IMR-90 (cell line): ENCODE results near the gene NPTX1. TPM values are rescaled to one million over a fixed set of nuclear protein-coding genes. Genes with fewer than 3 reads are reported as not detected.

Experiments used
- ATAC-seq: fragments of 200-7000 bp; cut with Tn5 transposase; 2 replicates; pipeline ENCODE4 v1.9.1; 2020; ENCODE audit warnings: low read depth, mild to moderate bottlenecking, moderate library complexity
- BruUV-seq: library from RNA; stranded (reverse); fragments of 400-500 nt; replicated peaks from 2 replicates; lab custom pipeline; 2021; lab: Mats Ljungman, UMichigan
- CTCF ChIA-PET: fragments of 300-600 bp; formaldehyde crosslinking; extraction: SDS; loops from one replicate; lab custom pipeline; 2021; ENCODE audit warnings: antibody characterized with exemption; lab: Yijun Ruan, JAX
- POLR2A ChIA-PET: fragments of 300-600 bp; sonication (Branson Sonifier 250); formaldehyde crosslinking; loops from one replicate; lab custom pipeline; 2022; ENCODE audit warnings: antibody characterized with exemption; ENCODE audit not compliant: unreplicated experiment; lab: Charles Lee
- DNase-seq: peaks from one replicate; pipeline ENCODE4 v3.0.0; 2013
- H2AFZ ChIP-seq: replicated peaks from 2 replicates; pipeline ENCODE3; 2013; ENCODE audit warnings: low read length, mild to moderate bottlenecking; ENCODE audit not compliant: poor library complexity
- H2AK5ac ChIP-seq: 2 replicates; pipeline ENCODE4 v1.6.1; 2013; ENCODE audit warnings: low read depth, low read length, inconsistent platforms
- H2AK9ac ChIP-seq: replicated peaks from 2 replicates; pipeline ENCODE3; 2013; ENCODE audit warnings: mild to moderate bottlenecking, low read depth, low read length, moderate library complexity; ENCODE audit not compliant: poor library complexity
- H2BK120ac ChIP-seq: 2 replicates; pipeline ENCODE4 v1.6.1; 2013; ENCODE audit warnings: low read depth, low read length, inconsistent platforms
- H2BK15ac ChIP-seq: 3 replicates; pipeline ENCODE4 v1.6.1; 2013; ENCODE audit warnings: low read depth, low read length, inconsistent platforms
- H2BK20ac ChIP-seq: 2 replicates; pipeline ENCODE4 v1.6.1; 2013; ENCODE audit warnings: low read depth, mild to moderate bottlenecking, inconsistent platforms, low read length, moderate library complexity
- H2BK5ac ChIP-seq: 2 replicates; pipeline ENCODE4 v1.6.1; 2013; ENCODE audit warnings: mild to moderate bottlenecking, low read depth, low read length, inconsistent platforms; ENCODE audit not compliant: poor library complexity, severe bottlenecking
- H3K14ac ChIP-seq: replicated peaks from 2 replicates; pipeline ENCODE4 v1.6.1; 2013; ENCODE audit warnings: low read depth, low read length, inconsistent platforms
- H3K18ac ChIP-seq: 2 replicates; pipeline ENCODE4 v1.6.1; 2013; ENCODE audit warnings: low read depth, low read length, control low read depth
- H3K23ac ChIP-seq: 2 replicates; pipeline ENCODE4 v1.6.1; 2013; ENCODE audit warnings: low read depth, low read length, inconsistent platforms
- H3K27ac ChIP-seq: 2 replicates; pipeline ENCODE4 v1.5.1; 2013; ENCODE audit warnings: mild to moderate bottlenecking, control low read depth, low read length; ENCODE audit not compliant: insufficient read depth
- H3K27me3 ChIP-seq: 2 replicates; pipeline ENCODE4 v1.6.1; 2013; ENCODE audit warnings: low read length; ENCODE audit not compliant: control insufficient read depth, insufficient read depth
- H3K36me3 ChIP-seq: 2 replicates; pipeline ENCODE4 v1.6.1; 2013; ENCODE audit warnings: low read length, mixed read lengths; ENCODE audit not compliant: control insufficient read depth, insufficient read depth
- H3K4ac ChIP-seq: 2 replicates; pipeline ENCODE4 v1.6.1; 2013; ENCODE audit warnings: low read depth, low read length, inconsistent platforms
- H3K4me1 ChIP-seq: 2 replicates; pipeline ENCODE4 v1.6.1; 2013; ENCODE audit warnings: low read length, mixed read lengths; ENCODE audit not compliant: control insufficient read depth, insufficient read depth
- H3K4me2 ChIP-seq: 2 replicates; pipeline ENCODE4 v1.6.1; 2013; ENCODE audit warnings: low read depth, mild to moderate bottlenecking, control low read depth, low read length, moderate library complexity
- H3K4me3 ChIP-seq: 2 replicates; pipeline ENCODE4 v1.5.1; 2013; ENCODE audit warnings: low read depth, mild to moderate bottlenecking, control low read depth, low read length, moderate library complexity; ENCODE audit not compliant: insufficient read depth
- H3K56ac ChIP-seq: 2 replicates; pipeline ENCODE4 v1.6.1; 2013; ENCODE audit warnings: low read length, inconsistent platforms; ENCODE audit not compliant: insufficient read depth; ENCODE audit errors: extremely low read depth
- H3K79me1 ChIP-seq, 2 experiments: 2 replicates each; pipeline ENCODE4 v1.6.1; 2013; ENCODE audit warnings: low read length in 2 of 2, inconsistent platforms in 1 of 2, low read depth in 1 of 2
- H3K9ac ChIP-seq: 2 replicates; pipeline ENCODE4 v1.6.1; 2013; ENCODE audit warnings: low read depth, low read length, control low read depth
- H3K9me1 ChIP-seq: 2 replicates; pipeline ENCODE4 v1.6.1; 2013; ENCODE audit warnings: low read length, inconsistent platforms; ENCODE audit not compliant: insufficient read depth
- H3K9me3 ChIP-seq: 2 replicates; pipeline ENCODE4 v1.6.1; 2013; ENCODE audit warnings: low read length; ENCODE audit not compliant: control insufficient read depth, insufficient read depth
- H4K20me1 ChIP-seq: 2 replicates; pipeline ENCODE4 v1.6.1; 2013; ENCODE audit warnings: low read length, inconsistent platforms; ENCODE audit not compliant: insufficient read depth
- H4K5ac ChIP-seq: 2 replicates; pipeline ENCODE4 v1.6.1; 2013; ENCODE audit warnings: mild to moderate bottlenecking, low read depth, low read length, control low read depth
- H4K8ac ChIP-seq, 2 experiments: 2 replicates each; pipeline ENCODE4 v1.6.1; 2013; ENCODE audit warnings: low read depth in 2 of 2, low read length in 2 of 2, control low read depth in 1 of 2, inconsistent platforms in 1 of 2
- H4K91ac ChIP-seq: 2 replicates; pipeline ENCODE4 v1.6.1; 2013; ENCODE audit warnings: low read depth, low read length, inconsistent platforms; ENCODE audit not compliant: insufficient read depth
- BHLHE40 ChIP-seq: fragments of 150-350 bp; IDR thresholded peaks from 2 replicates; pipeline ENCODE4 v1.6.1; 2016; ENCODE audit warnings: mild to moderate bottlenecking, low read depth, low read length
- CEBPB ChIP-seq: IDR thresholded peaks from 2 replicates; pipeline ENCODE4 v1.6.1; 2012; ENCODE audit warnings: low read depth, low read length, improper control_type of control experiment
- CHD1 ChIP-seq: IDR thresholded peaks from 2 replicates; pipeline ENCODE4 v1.6.1; 2012; ENCODE audit warnings: low read depth, low read length, improper control_type of control experiment
- CTCF ChIP-seq: conservative IDR thresholded peaks from 2 replicates; pipeline ENCODE4 v1.5.1; 2012; ENCODE audit warnings: mild to moderate bottlenecking, low read depth, low read length, improper control_type of control experiment
- ELK1 ChIP-seq: fragments of 150-350 bp; IDR thresholded peaks from 2 replicates; pipeline ENCODE4 v1.6.1; 2016; ENCODE audit warnings: low read depth, mild to moderate bottlenecking, low read length, moderate library complexity, borderline replicate concordance
- FOS ChIP-seq: fragments of 150-350 bp; IDR thresholded peaks from 2 replicates; pipeline ENCODE4 v1.6.1; 2016; ENCODE audit warnings: low read depth, low read length
- MAFK ChIP-seq: IDR thresholded peaks from 2 replicates; pipeline ENCODE4 v1.6.1; 2012; ENCODE audit warnings: low read depth, low read length, improper control_type of control experiment
- MAZ ChIP-seq: IDR thresholded peaks from 2 replicates; pipeline ENCODE4 v1.6.1; 2012; ENCODE audit warnings: low read depth, mild to moderate bottlenecking, low read length, improper control_type of control experiment, moderate library complexity, borderline replicate concordance
- MXI1 ChIP-seq: IDR thresholded peaks from 2 replicates; pipeline ENCODE4 v1.6.1; 2012; ENCODE audit warnings: low read depth, mild to moderate bottlenecking, low read length, moderate library complexity, borderline replicate concordance
- NFE2L2 ChIP-seq: fragments of 150-350 bp; IDR thresholded peaks from 2 replicates; pipeline ENCODE4 v1.6.1; 2016; ENCODE audit warnings: low read depth, mild to moderate bottlenecking, low read length
- RAD21 ChIP-seq: IDR thresholded peaks from 2 replicates; pipeline ENCODE4 v1.6.1; 2012; ENCODE audit warnings: low read length, improper control_type of control experiment
- RCOR1 ChIP-seq: IDR thresholded peaks from 2 replicates; pipeline ENCODE4 v1.6.1; 2012; ENCODE audit warnings: mild to moderate bottlenecking, low read length, improper control_type of control experiment; ENCODE audit not compliant: insufficient replicate concordance
- RFX5 ChIP-seq: IDR thresholded peaks from 2 replicates; pipeline ENCODE4 v1.8.0; 2012; ENCODE audit warnings: low read depth, mild to moderate bottlenecking, low read length, moderate library complexity
- USF2 ChIP-seq: fragments of 150-350 bp; IDR thresholded peaks from 2 replicates; pipeline ENCODE4 v1.6.1; 2017; ENCODE audit warnings: mild to moderate bottlenecking, antibody characterized with exemption, low read length, low read depth
- WGBS, 2 experiments: methylation state at CpG; one replicate each; pipeline versions ENCODE4 v1.1.5 to v1.1.7; 2013; ENCODE audit warnings: missing lambda C conversion rate in 2 of 2; ENCODE audit not compliant: insufficient read length in 1 of 2; ENCODE audit errors: extremely low coverage in 2 of 2; 5-methylcytosine and 5-hydroxymethylcytosine counted together
- dilution Hi-C: fragments of 300-500 bp; cut with HindIII; formaldehyde crosslinking; loops from one replicate; pipeline ENCODE4 v1.14.3; 2018; ENCODE audit warnings: low sequenced_read_pairs; ENCODE audit not compliant: unreplicated experiment
- in situ Hi-C: fragments of 300-500 bp; cut with MboI; formaldehyde crosslinking; loops from 3 replicates; pipeline ENCODE4 v1.14.3; 2019; ENCODE audit warnings: low sequenced_read_pairs, inconsistent platforms, mixed read lengths
- intact Hi-C: fragments of 100-400 bp; cut with micrococcal nuclease; formaldehyde crosslinking; loops from 2 replicates; pipeline ENCODE4 v1.10.0; 2022
- polyA plus RNA-seq, 3 experiments: library from polyadenylated mRNA; depleted of rRNA; stranded (reverse); fragments of >200 nt; gene quantifications; 2 replicates each; pipeline ENCODE4 v1.2.3, GENCODE V29; 2012; ENCODE audit warnings: low replicate concordance in 1 of 3
- total RNA-seq: library from RNA; depleted of rRNA; stranded (reverse); fragments of >200 nt; gene quantifications from 2 replicates; pipeline ENCODE4 v1.2.3, GENCODE V29; 2012

The NPTX1 gene
- total and polyA plus RNA-seq, 2 of the 4 experiments (the other 2 are of a cell fraction) = 20.8 to 39.5 TPM

- no peak overlapping the region for H3K14ac ChIP-seq
- H2BK15ac ChIP-seq = no peak overlapping the region
- dilution Hi-C loops (no loop called here), intact Hi-C loops (loop anchor here (5.0 kb wide), 3 partner anchors 44 to 464 kb away; no protein-coding TSS in a partner anchor), in situ Hi-C loops (loop anchor here (5.0 to 10.0 kb wide), 2 partner anchors 446 to 554 kb away; no protein-coding TSS in a partner anchor)
- no peak overlapping the region for H3K4me2 ChIP-seq
- no peaks in the 10 kb centered on the region for H3K27me3 ChIP-seq
- ATAC-seq = no peak
- no peak overlapping the region for H3K4me3 ChIP-seq
- no peak overlapping the region for H2AK5ac ChIP-seq
- no peak overlapping the region for H2AK9ac ChIP-seq
- 67% methylated on average over 1 of the region's 12 CpGs; no CpG with 5 or more reads in 1 of the 2 experiments for WGBS, 2 experiments
- H3K9me3 ChIP-seq = no peaks in the 10 kb centered on the region
- H2BK5ac ChIP-seq = no peak overlapping the region
- H3K9me1 ChIP-seq = no peaks in the 10 kb centered on the region
- H2BK120ac ChIP-seq = no peak overlapping the region
- peaks cover 13% of the 10 kb centered on the region; the same call in 1 of the 2 replicates for H3K36me3 ChIP-seq
- H2BK20ac ChIP-seq = no peak overlapping the region
- POLR2A ChIA-PET = interaction anchor here (0.6 kb wide), 1 partner anchor 9 kb away, joined by 4 read pairs; no protein-coding TSS in a partner anchor
- no peak overlapping the region for H3K23ac ChIP-seq
- H4K91ac ChIP-seq = no peak overlapping the region
- BruUV-seq = no TSS peak
- H3K9ac ChIP-seq = no peak overlapping the region
- CTCF ChIA-PET = no interaction called here
- H3K56ac ChIP-seq = no peak overlapping the region
- no peak overlapping the region for H3K27ac ChIP-seq
- DNase-seq = no peak
- H4K20me1 ChIP-seq = peaks cover 7% of the 10 kb centered on the region
- no peak overlapping the region for H4K5ac ChIP-seq
- no peak overlapping the region for H3K18ac ChIP-seq
- no peak for TF ChIP-seq RAD21
- TF ChIP-seq CTCF = no peak
- TF ChIP-seq CHD1 = no peak
- TF ChIP-seq BHLHE40 = no peak
- no peak for TF ChIP-seq MAFK
- no peak for TF ChIP-seq CEBPB
- TF ChIP-seq USF2 = no peak
- TF ChIP-seq ELK1 = no peak
- no peak for TF ChIP-seq RCOR1
- no peak for TF ChIP-seq FOS
- no peak for TF ChIP-seq MXI1
- TF ChIP-seq NFE2L2 = no peak
- TF ChIP-seq RFX5 = no peak
- no peak for TF ChIP-seq MAZ
- H2AFZ ChIP-seq = no peak overlapping the region
- H3K4ac ChIP-seq = no peak overlapping the region
- no peak overlapping the region for H4K8ac ChIP-seq
- H3K4me1 ChIP-seq = no peaks in the 10 kb centered on the region
- H3K79me1 ChIP-seq = no peaks in the 10 kb centered on the region
Measured at GRCh38 chr17:80428363-80428762, 48.0 kb downstream of the NPTX1 start.
